ENCODE data around the gene CRB3. TPM values are rescaled to one million over a fixed set of nuclear protein-coding genes. Genes with fewer than 3 reads are reported as not detected.

The CRB3 gene
- 4.2 TPM for polyA plus RNA-seq

GRCh38 chr19:6464070-6464873 lies at the start of gene CRB3:
Gene CRB3 (plus strand): TSS chr19:6464271. CDS start chr19:6464702, 431 bp downstream.
- H3K9me3 Mint-ChIP-seq: no peaks in the 10 kb centered on the region
- H3K4me1 Mint-ChIP-seq: peaks cover 10 to 23% (median 15%) of the 10 kb centered on the region in 3 donors
- H3K27ac Mint-ChIP-seq: peak within 1 kb of the TSS; percentile 46 to 74 (median 63)
- peaks cover 3% of the 10 kb centered on the region for H3K36me3 Mint-ChIP-seq
- H3K4me3 Mint-ChIP-seq: peak within 1 kb of the TSS; percentile 67 to 88 (median 80)
- peaks cover 2% of the 10 kb centered on the region for H3K27me3 Mint-ChIP-seq

- Mint-ChIP-seq H3K27ac (no peak overlapping the region), H3K9me3 (no peaks in the 10 kb centered on the region), H3K27me3 (no peaks in the 10 kb centered on the region), H3K4me1 (no peaks in the 10 kb centered on the region), H3K4me3 (no peak overlapping the region), H3K36me3 (no peaks in the 10 kb centered on the region)
These were observed 49.1 kb upstream of the CRB3 start for GRCh38 chr19:6414793-6415590.

DNA sequence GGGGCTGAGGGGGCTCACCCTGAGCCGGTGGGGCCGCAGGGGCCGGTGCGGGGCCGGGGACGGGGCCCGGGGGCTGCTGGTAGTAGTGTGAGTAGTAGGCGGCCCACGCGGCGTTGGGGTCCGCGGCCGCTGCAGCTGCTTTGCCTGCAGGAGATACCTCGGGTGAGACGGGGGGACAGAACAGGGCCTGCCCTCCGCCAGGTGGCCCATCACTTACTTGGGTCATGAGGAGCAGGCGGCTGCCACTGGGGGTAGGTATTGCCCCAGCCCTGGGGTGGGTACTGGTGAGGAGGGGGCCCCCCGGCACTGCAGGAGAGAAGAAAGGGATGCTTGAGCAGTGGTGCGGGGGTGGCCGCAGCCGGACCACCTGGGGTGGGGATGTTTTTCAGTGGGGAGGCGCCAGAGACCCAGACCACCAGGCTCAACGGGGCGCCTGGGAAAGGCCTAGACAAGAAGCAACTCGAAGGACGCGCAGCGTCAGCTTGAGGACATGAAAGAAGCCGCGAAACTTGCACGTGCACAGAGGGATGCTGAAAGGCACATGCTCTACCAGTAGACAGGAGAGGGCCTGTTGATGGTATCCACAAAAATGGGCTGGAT lies 48.4 kb upstream of the CRB3 start:
- Mint-ChIP-seq H3K4me1 (no peaks in the 10 kb centered on the region), H3K27me3 (no peaks in the 10 kb centered on the region), H3K9me3 (no peaks in the 10 kb centered on the region), H3K27ac (no peak overlapping the region), H3K36me3 (no peaks in the 10 kb centered on the region), H3K4me3 (no peak overlapping the region)

DNA sequence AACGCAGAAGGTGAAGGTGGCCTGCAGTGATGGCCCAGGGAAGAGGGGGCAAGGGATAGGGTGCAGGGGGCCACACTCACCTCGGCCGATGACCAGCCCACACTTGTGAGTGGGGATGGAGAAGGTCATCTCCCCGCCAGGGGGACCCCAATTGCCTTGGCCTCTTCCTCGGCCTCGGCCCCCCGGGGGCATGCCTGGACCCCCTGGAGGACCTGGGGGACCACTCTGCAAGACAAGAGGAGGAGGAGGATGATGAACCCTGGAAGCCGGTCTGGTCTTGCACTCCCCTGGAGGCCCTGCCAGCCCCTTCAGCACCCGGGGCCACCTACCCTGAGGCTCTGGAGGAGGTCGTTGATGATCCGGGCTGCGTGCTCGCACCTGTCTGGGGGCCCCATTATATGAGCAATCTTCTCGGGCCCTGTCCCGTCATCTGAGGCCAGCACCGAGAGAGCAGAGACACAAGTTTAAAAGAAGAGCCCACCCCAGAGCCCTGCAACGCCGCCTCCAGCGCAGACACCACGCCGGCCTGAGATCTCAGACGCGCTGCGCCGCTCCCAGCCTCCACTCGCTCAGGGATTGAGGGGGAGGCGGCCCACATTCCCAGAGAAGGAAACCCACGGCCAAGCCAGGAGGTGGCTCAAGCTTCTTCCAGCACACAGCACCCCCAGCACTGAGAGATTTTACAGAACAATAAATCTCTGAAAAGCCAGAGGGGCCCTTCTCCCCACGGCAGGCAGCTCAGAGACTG lies 47.2 kb upstream of the CRB3 start:
- Mint-ChIP-seq H3K9me3 (no peaks in the 10 kb centered on the region), H3K27me3 (no peaks in the 10 kb centered on the region), H3K36me3 (no peaks in the 10 kb centered on the region), H3K4me1 (peaks cover 0 to 4% (median 0%) of the 10 kb centered on the region in 3 donors), H3K27ac (no peak overlapping the region), H3K4me3 (peak overlapping the region in 2 of 4 donors; percentile 7 to 52)

DNA sequence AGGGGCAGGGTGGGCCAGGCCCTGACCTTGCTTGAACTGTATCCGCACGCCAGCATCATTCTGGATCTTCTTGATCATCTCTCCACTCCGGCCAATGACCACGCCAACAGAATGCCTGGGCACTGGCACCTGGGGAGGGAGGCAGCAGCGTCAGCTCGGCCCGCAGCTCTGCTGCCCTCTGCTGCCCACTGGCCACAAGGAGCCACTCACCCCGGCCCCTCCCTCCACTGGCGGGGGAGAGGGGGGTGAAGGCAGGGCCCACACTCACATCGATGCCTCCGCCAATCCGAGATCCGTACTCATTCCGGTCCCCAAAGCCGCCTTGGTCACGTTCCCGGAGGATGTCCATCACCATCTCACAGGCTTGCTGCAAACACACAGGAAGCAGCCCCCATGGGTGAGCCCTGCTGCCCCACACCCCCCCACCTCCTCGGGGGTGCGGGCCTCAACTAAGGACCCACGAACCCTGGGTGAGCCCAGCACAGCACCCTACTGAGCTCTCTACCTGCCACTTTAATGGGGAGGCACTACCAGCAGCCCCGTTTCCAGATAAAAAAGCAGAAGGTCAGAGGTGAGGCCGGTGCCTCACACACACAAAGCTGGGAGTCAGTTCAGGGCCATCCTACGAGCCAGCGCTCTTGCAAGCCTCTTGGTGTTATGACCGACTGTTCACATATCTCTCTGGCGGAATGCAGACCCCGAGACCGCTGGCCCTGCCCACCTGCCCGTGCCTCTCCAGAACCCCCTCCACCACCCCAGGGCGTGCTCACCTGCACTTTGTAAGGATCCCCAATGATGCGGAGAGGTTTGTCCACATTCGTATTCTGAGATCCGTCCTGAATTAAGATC lies 46.1 kb upstream of the CRB3 start:
- no peak overlapping the region for H3K27ac Mint-ChIP-seq
- no peaks in the 10 kb centered on the region for H3K9me3 Mint-ChIP-seq
- H3K4me1 Mint-ChIP-seq: peaks cover 0 to 14% (median 7%) of the 10 kb centered on the region in 3 donors
- no peaks in the 10 kb centered on the region for H3K27me3 Mint-ChIP-seq
- peak overlapping the region in 1 of 4 donors; percentile 7 for H3K4me3 Mint-ChIP-seq
- H3K36me3 Mint-ChIP-seq: no peaks in the 10 kb centered on the region

GRCh38 chr19:6418562-6418932 lies 45.5 kb upstream of the CRB3 start:
- Mint-ChIP-seq H3K9me3 (no peaks in the 10 kb centered on the region), H3K4me3 (peak overlapping the region in 1 of 4 donors; percentile 21), H3K27me3 (no peaks in the 10 kb centered on the region), H3K27ac (no peak overlapping the region), H3K36me3 (no peaks in the 10 kb centered on the region), H3K4me1 (peaks cover 0 to 18% (median 12%) of the 10 kb centered on the region in 3 donors)

GRCh38 chr19:6421075-6422014 lies 42.7 kb upstream of the CRB3 start:
- no peaks in the 10 kb centered on the region for H3K27me3 Mint-ChIP-seq
- peaks cover 4 to 28% (median 14%) of the 10 kb centered on the region in 3 donors for H3K4me1 Mint-ChIP-seq
- peak overlapping the region in 2 of 4 donors; percentile 28 to 54 for H3K4me3 Mint-ChIP-seq
- no peaks in the 10 kb centered on the region for H3K9me3 Mint-ChIP-seq
- peak overlapping the region in 1 of 3 donors; percentile 57 for H3K27ac Mint-ChIP-seq
- H3K36me3 Mint-ChIP-seq: no peaks in the 10 kb centered on the region

DNA sequence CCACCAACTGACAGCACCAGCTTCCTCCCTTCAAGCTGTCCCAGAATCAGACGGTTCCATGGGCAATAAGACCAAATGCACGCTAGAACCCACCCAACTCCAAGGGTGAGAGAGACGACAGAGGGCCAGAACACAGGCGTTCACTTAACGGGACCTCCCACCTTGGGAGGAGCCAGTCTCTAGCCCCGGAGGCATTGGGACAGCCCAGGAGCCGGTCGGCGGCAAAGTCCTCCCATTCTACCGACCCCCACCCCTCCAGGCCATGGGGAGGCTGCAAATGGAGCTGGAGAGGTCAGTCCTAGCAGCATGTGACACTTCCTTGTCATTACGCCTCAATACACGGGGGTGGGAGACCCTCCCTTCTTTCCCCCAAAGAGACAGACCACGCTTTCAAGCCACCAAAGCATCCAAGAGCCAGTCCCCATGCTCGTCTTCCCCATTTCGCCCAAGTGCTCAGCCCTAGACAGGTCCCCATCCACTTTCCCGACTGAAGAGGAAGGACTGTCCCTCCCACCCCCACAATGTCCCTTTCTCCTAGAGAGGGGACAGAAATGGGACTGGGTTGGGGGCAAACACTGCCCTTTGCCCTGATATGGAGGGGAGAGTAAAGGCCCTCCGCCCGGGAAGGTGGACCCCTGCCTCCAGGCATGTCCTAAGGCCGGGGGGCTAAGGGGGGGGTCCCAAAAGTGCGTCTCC lies 40.4 kb upstream of the CRB3 start:
- no peaks in the 10 kb centered on the region for H3K36me3 Mint-ChIP-seq
- H3K27ac Mint-ChIP-seq: peak overlapping the region; percentile 35 to 86 (median 78)
- peak overlapping the region; percentile 81 to 92 (median 87) for H3K4me3 Mint-ChIP-seq

GRCh38 chr19:6424195-6424938 lies 39.7 kb upstream of the CRB3 start, which contains the start of gene KHSRP:
Gene KHSRP (minus strand): TSS chr19:6424811. CDS start chr19:6424701, 110 bp downstream.
- Mint-ChIP-seq H3K27me3 (no peaks in the 10 kb centered on the region), H3K9me3 (no peaks in the 10 kb centered on the region), H3K36me3 (no peaks in the 10 kb centered on the region), H3K27ac (peak within 1 kb of the TSS; percentile 78 to 99 (median 80)), H3K4me1 (peaks cover 4 to 28% (median 16%) of the 10 kb centered on the region in 3 donors), H3K4me3 (peak within 1 kb of the TSS; percentile 81 to 96 (median 88))

More for the DNA sequence above, 40.4 kb upstream of the CRB3 start:
- H3K4me1 Mint-ChIP-seq: peaks cover 4 to 28% (median 16%) of the 10 kb centered on the region in 3 donors
- H3K27me3 Mint-ChIP-seq: no peaks in the 10 kb centered on the region
- no peaks in the 10 kb centered on the region for H3K9me3 Mint-ChIP-seq

DNA sequence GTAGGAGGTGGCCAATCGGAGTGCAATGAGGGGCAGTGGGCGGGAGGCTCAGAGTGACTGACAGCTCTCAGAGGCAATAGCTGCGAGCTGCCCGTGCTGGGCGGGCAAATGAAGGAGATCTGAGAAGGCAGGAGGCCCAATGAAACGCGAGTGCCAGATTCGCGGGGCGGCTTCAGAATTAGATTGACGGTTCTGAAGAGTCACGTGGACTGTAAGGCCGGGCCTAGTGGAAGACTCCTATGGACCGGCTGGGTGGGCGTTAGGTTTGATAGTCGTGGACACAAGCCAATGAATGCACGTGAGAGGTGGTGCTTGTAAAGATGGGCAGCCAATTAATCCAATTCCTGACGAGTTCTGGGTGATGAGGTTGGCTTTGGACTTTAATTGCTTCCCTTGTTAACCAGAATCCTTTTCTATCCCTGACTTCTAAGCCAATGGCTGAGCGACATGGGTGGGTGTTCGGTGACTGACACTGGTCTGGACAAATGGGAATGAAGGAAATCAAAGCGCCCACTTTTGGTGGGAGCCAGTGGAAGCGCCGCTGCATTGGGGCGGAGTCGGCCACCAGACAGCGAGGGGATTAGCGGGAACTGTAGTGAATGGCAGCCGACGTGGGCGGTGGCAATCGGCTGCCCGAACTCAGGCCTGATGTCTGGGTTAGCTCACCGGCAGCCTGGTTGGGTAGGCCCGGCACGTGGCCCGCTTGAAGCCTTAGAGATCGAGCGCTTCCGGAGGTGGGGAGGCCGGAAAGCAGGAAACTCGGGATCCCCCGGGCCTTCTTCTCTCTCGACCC lies 38.9 kb upstream of the CRB3 start:
- no peaks in the 10 kb centered on the region for H3K27me3 Mint-ChIP-seq

More for the DNA sequence above, 38.9 kb upstream of the CRB3 start:
- Mint-ChIP-seq H3K9me3 (no peaks in the 10 kb centered on the region), H3K4me3 (peak overlapping the region; percentile 66 to 96 (median 87)), H3K36me3 (no peaks in the 10 kb centered on the region), H3K27ac (peak overlapping the region; percentile 76 to 99 (median 80)), H3K4me1 (peaks cover 4 to 28% (median 16%) of the 10 kb centered on the region in 3 donors)

Data from IgD-negative memory B cell (primary cell).